Liver (tissue), 9 donors: Measurements from ENCODE around the gene PALD1. TPM values are rescaled to one million over a fixed set of nuclear protein-coding genes. Genes with fewer than 3 reads are reported as not detected.

Source experiments
- DNase-seq: peaks from one replicate; pipeline ENCODE4 v3.0.0-alpha.2; 2017; ENCODE audit warnings: low spot score
- H3K27ac ChIP-seq, 2 donors: one replicate each; pipeline ENCODE4 v1.7.0; 2013; ENCODE audit warnings: inconsistent platforms in 2 of 2, low read length in 2 of 2, control low read depth in 1 of 2, low read depth in 1 of 2, mild to moderate bottlenecking in 1 of 2
- H3K27me3 ChIP-seq, 4 donors: one replicate each; pipeline versions ENCODE4 v1.6.1 to v1.7.0; 2013; ENCODE audit warnings: low read length in 3 of 4, inconsistent platforms in 1 of 4, mild to moderate bottlenecking in 1 of 4, moderate library complexity in 1 of 4; ENCODE audit not compliant: control insufficient read depth in 4 of 4, insufficient read depth in 4 of 4
- H3K36me3 ChIP-seq, 4 donors: one replicate each; pipeline versions ENCODE4 v1.6.1 to v1.7.0; 2013; ENCODE audit warnings: low read length in 3 of 4, mild to moderate bottlenecking in 3 of 4, low read depth in 1 of 4, moderate library complexity in 1 of 4; ENCODE audit not compliant: control insufficient read depth in 4 of 4, insufficient read depth in 3 of 4
- H3K4me1 ChIP-seq, 4 donors: one replicate each; pipeline versions ENCODE4 v1.6.1 to v1.7.0; 2013; ENCODE audit warnings: low read length in 3 of 4, mild to moderate bottlenecking in 3 of 4, moderate library complexity in 1 of 4; ENCODE audit not compliant: control insufficient read depth in 4 of 4, insufficient read depth in 4 of 4
- H3K4me3 ChIP-seq, 3 donors: one replicate each; pipeline versions ENCODE4 v1.6.1 to v1.7.0; 2013; ENCODE audit warnings: low read length in 3 of 3, control low read depth in 1 of 3, low read depth in 1 of 3, mild to moderate bottlenecking in 1 of 3
- H3K9ac ChIP-seq, 2 donors: one replicate each; pipeline ENCODE4 v1.7.0; 2013; ENCODE audit warnings: low read length in 2 of 2, mild to moderate bottlenecking in 2 of 2, moderate library complexity in 2 of 2, control low read depth in 1 of 2, low read depth in 1 of 2
- H3K9me3 ChIP-seq, 4 donors: one replicate each; pipeline versions ENCODE4 v1.6.1 to v1.7.0; 2013; ENCODE audit warnings: low read length in 3 of 4; ENCODE audit not compliant: control insufficient read depth in 4 of 4
- ATF3 ChIP-seq: IDR thresholded peaks from 2 replicates; pipeline ENCODE4 v1.6.1; 2016; ENCODE audit warnings: antibody characterized with exemption
- FOXA1 ChIP-seq: IDR thresholded peaks from 2 replicates; pipeline ENCODE4 v1.6.1; 2016; ENCODE audit warnings: antibody characterized with exemption
- HNF4G ChIP-seq: IDR thresholded peaks from 2 replicates; pipeline ENCODE4 v1.6.1; 2016; ENCODE audit warnings: antibody characterized with exemption
- JUND ChIP-seq, 2 donors: IDR thresholded peaks; 2 replicates each; pipeline ENCODE4 v1.6.1; 2016; ENCODE audit warnings: antibody characterized with exemption in 2 of 2
- NR2F2 ChIP-seq: IDR thresholded peaks from 2 replicates; pipeline ENCODE4 v1.6.1; 2016; ENCODE audit warnings: antibody characterized with exemption
- RAD21 ChIP-seq, 2 donors: IDR thresholded peaks; 2 replicates each; pipeline ENCODE4 v1.6.1; 2016; ENCODE audit warnings: antibody characterized with exemption in 2 of 2, mild to moderate bottlenecking in 2 of 2
- REST ChIP-seq: IDR thresholded peaks from 2 replicates; pipeline ENCODE4 v1.6.1; 2016; ENCODE audit warnings: antibody characterized with exemption, mild to moderate bottlenecking
- YY1 ChIP-seq: IDR thresholded peaks from 2 replicates; pipeline ENCODE4 v1.6.1; 2016; ENCODE audit warnings: antibody characterized with exemption, mild to moderate bottlenecking
- WGBS: extraction: QIAGEN DNeasy Blood & Tissue Kit; methylation state at CpG from one replicate; pipeline ENCODE4 v1.1.7; 2013; 5-methylcytosine and 5-hydroxymethylcytosine counted together
- polyA plus RNA-seq, 2 donors: library from polyadenylated mRNA; stranded (reverse) in 1 of 2; unstranded in 1 of 2; fragments of 200-250 nt in 1 of 2; fragments of >200 nt in 1 of 2; fragmentation: Nextera tagmentation in 1 of 2; extraction: Ambion mirVana in 1 of 2; gene quantifications; one replicate each; pipeline versions ENCODE4 v1.2.1 to v1.2.3, GENCODE V29; 2013 to 2015
- total RNA-seq, 2 donors: library from RNA; depleted of rRNA; stranded (reverse); fragments of >200 nt; gene quantifications; one replicate each; pipeline ENCODE4 v1.2.3, GENCODE V29; 2014
- donor health status: healthy.
- donor health status: healthy.
- donor health status: healthy.
- donor health status: healthy.
- donor health status: healthy.

The PALD1 gene
- total and polyA plus RNA-seq, 4 donors, result 0.72 to 4.2 (median 1.4) TPM

- TF ChIP-seq REST (no peak), RAD21 (IDR thresholded peaks at IDR 0.05) (no peak), NR2F2 (no peak), FOXA1 (no peak)
Measured at GRCh38 chr10:70540789-70541360, 62.3 kb downstream of the PALD1 start (continued).

- Histone ChIP-seq H3K9me3 (no peaks in the 10 kb centered on the region), H3K36me3 (no peaks in the 10 kb centered on the region), H3K9ac (no peak overlapping the region), H3K27me3 (no peaks in the 10 kb centered on the region), H3K27ac (no peak overlapping the region), H3K4me1 (peaks cover 0 to 9% (median 3%) of the 10 kb centered on the region in 4 donors), H3K4me3 (no peak overlapping the region)
- no peak for TF ChIP-seq HNF4G
- TF ChIP-seq YY1, result no peak
- no peak for TF ChIP-seq JUND (IDR thresholded peaks at IDR 0.05)
- TF ChIP-seq NR2F2, result no peak
- no peak for DNase-seq
- WGBS, result 87% methylated on average over 14 of the region's 14 CpGs
Measured at GRCh38 chr10:70541736-70542564, 63.4 kb downstream of the PALD1 start.

- no peaks in the 10 kb centered on the region for H3K27me3 ChIP-seq
- H3K9ac ChIP-seq, result no peak overlapping the region
- DNase-seq, result no peak
- no peaks in the 10 kb centered on the region for H3K9me3 ChIP-seq
- H3K27ac ChIP-seq, result no peak overlapping the region
- TF ChIP-seq REST (no peak), JUND (IDR thresholded peaks at IDR 0.05) (no peak), ATF3 (no peak), RAD21 (IDR thresholded peaks at IDR 0.05) (peak; percentile 15 to 18)
- H3K4me3 ChIP-seq, result no peak overlapping the region
- 88% methylated on average over 3 of the region's 3 CpGs for WGBS
- no peaks in the 10 kb centered on the region for H3K36me3 ChIP-seq
- H3K4me1 ChIP-seq, result peaks cover 0 to 9% (median 3%) of the 10 kb centered on the region in 4 donors
Measured at GRCh38 chr10:70542565-70542938, 64.0 kb downstream of the PALD1 start.
